Measurements from ENCODE around the gene C2CD4B. TPM values are rescaled to one million over a fixed set of nuclear protein-coding genes. Genes with fewer than 3 reads are reported as not detected.

Gene C2CD4B
- polyA plus RNA-seq, 1 donor (not counting 4 experiments of a cell fraction or from before 2014, with no cell fraction given): not detected

- no peaks in the 10 kb centered on the region for H3K9me1 ChIP-seq (ENCODE audit: control insufficient read depth, extremely low read depth, insufficient read depth, low read length)
- FAIRE-seq (no peak), DNase-seq (ENCODE audit: low read depth, low spot score) (no peak)
- no peaks in the 10 kb centered on the region for H3K27me3 ChIP-seq (ENCODE audit: control insufficient read depth, extremely low read depth, insufficient read depth, low read length)
- H3K4me3 ChIP-seq (ENCODE audit: control insufficient read depth in 2 of 3, extremely low read depth in 1 of 3, insufficient read depth in 2 of 3, low read depth in 1 of 3, low read length in 3 of 3): no peak overlapping the region
- no peak for TF ChIP-seq CTCF (optimal IDR thresholded peaks at IDR 0.05 in 1 of 3, IDR thresholded peaks at IDR 0.05 in 1 of 3, conservative IDR thresholded peaks at IDR 0.05 in 1 of 3; ENCODE audit: extremely low read depth in 1 of 3, insufficient read depth in 2 of 3, low read length in 3 of 3)
- TF ChIP-seq EZH2 (IDR thresholded peaks at IDR 0.05; ENCODE audit: low read length): no peak
- H2AFZ ChIP-seq (ENCODE audit: control insufficient read depth, low read length): no peak overlapping the region
- no peaks in the 10 kb centered on the region for H4K20me1 ChIP-seq (ENCODE audit: control insufficient read depth, extremely low read depth, insufficient read depth, low read length)
- no peaks in the 10 kb centered on the region for H3K9me3 ChIP-seq (ENCODE audit: control insufficient read depth, low read depth, low read length)
- no peak overlapping the region for H3K4me2 ChIP-seq (ENCODE audit: control insufficient read depth, extremely low read depth, insufficient read depth, low read depth, low read length)
- dilution Hi-C loops (cut with MboI; ENCODE audit: extremely low pct_ligation_motif_present, low sequenced_read_pairs): no loop called here
- H3K9ac ChIP-seq (ENCODE audit: control insufficient read depth, extremely low read depth, insufficient read depth, low read length): no peak overlapping the region
- no peaks in the 10 kb centered on the region for H3K36me3 ChIP-seq (ENCODE audit: control insufficient read depth in 2 of 2, extremely low read depth in 1 of 2, insufficient read depth in 2 of 2, low read length in 2 of 2)
- H3K79me2 ChIP-seq (ENCODE audit: control insufficient read depth, insufficient read depth, low read length): no peaks in the 10 kb centered on the region
- H3K4me1 ChIP-seq (ENCODE audit: control insufficient read depth, extremely low read depth, insufficient read depth, low read length): peaks cover 17% of the 10 kb centered on the region
- no peak overlapping the region for H3K27ac ChIP-seq (ENCODE audit: control insufficient read depth, insufficient read depth, low read length)
These were observed 46.3 kb upstream of the C2CD4B start for GRCh38 chr15:62211348-62211747.

GRCh38 chr15:62209821-62210220 is 44.7 kb upstream of the C2CD4B start:
- Histone ChIP-seq H3K27me3 (ENCODE audit: control insufficient read depth, extremely low read depth, insufficient read depth, low read length) (no peaks in the 10 kb centered on the region), H3K27ac (ENCODE audit: control insufficient read depth, insufficient read depth, low read length) (no peak overlapping the region), H3K9me1 (ENCODE audit: control insufficient read depth, extremely low read depth, insufficient read depth, low read length) (no peaks in the 10 kb centered on the region), H4K20me1 (ENCODE audit: control insufficient read depth, extremely low read depth, insufficient read depth, low read length) (no peaks in the 10 kb centered on the region), H3K36me3 (ENCODE audit: control insufficient read depth in 2 of 2, extremely low read depth in 1 of 2, insufficient read depth in 2 of 2, low read length in 2 of 2) (no peaks in the 10 kb centered on the region), H3K4me2 (ENCODE audit: control insufficient read depth, extremely low read depth, insufficient read depth, low read depth, low read length) (peak overlapping the region; percentile 31), H3K9me3 (ENCODE audit: control insufficient read depth, low read depth, low read length) (no peaks in the 10 kb centered on the region), H3K79me2 (ENCODE audit: control insufficient read depth, insufficient read depth, low read length) (no peaks in the 10 kb centered on the region), H3K4me1 (ENCODE audit: control insufficient read depth, extremely low read depth, insufficient read depth, low read length) (peaks cover 17% of the 10 kb centered on the region), H3K9ac (ENCODE audit: control insufficient read depth, extremely low read depth, insufficient read depth, low read length) (no peak overlapping the region), H2AFZ (ENCODE audit: control insufficient read depth, low read length) (no peak overlapping the region), H3K4me3 (ENCODE audit: control insufficient read depth in 2 of 3, extremely low read depth in 1 of 3, insufficient read depth in 2 of 3, low read depth in 1 of 3, low read length in 3 of 3) (no peak overlapping the region)
- FAIRE-seq (peak; percentile 84), DNase-seq (ENCODE audit: low read depth, low spot score) (peak; percentile 25)
- TF ChIP-seq EZH2 (IDR thresholded peaks at IDR 0.05; ENCODE audit: low read length) (no peak), CTCF (optimal IDR thresholded peaks at IDR 0.05 in 1 of 3, IDR thresholded peaks at IDR 0.05 in 1 of 3, conservative IDR thresholded peaks at IDR 0.05 in 1 of 3; ENCODE audit: extremely low read depth in 1 of 3, insufficient read depth in 2 of 3, low read length in 3 of 3) (no peak)
- dilution Hi-C loops (cut with MboI; ENCODE audit: extremely low pct_ligation_motif_present, low sequenced_read_pairs): no loop called here
